ENCODE data around the gene SH3RF1.
A peak's percentile ranks its signal among the peaks of the same experiment; 100 is the strongest.

SH3RF1 gene

GRCh38 chr4:169062897-169063244, 207.9 kb downstream of the SH3RF1 start:
- H3K4me3 ChIP-seq (ENCODE audit: low read depth, low read length) = no peak overlapping the region
- no peak for TF ChIP-seq CTCF (IDR thresholded peaks at IDR 0.05)
- no peaks in the 10 kb centered on the region for H3K27me3 ChIP-seq (ENCODE audit: control insufficient read depth, insufficient read depth, low read length)
- H3K9me3 ChIP-seq (ENCODE audit: control insufficient read depth, low read length) = no peaks in the 10 kb centered on the region
- no peak overlapping the region for H2AFZ ChIP-seq
- no peaks in the 10 kb centered on the region for H3K36me3 ChIP-seq (ENCODE audit: control insufficient read depth, insufficient read depth, low read length)
- H3K4me2 ChIP-seq (ENCODE audit: low read length) = no peak overlapping the region
- H3K9ac ChIP-seq = no peak overlapping the region
- H3K79me2 ChIP-seq = no peaks in the 10 kb centered on the region
- no peak overlapping the region for H3K27ac ChIP-seq
- H3K4me1 ChIP-seq = no peaks in the 10 kb centered on the region

DNA sequence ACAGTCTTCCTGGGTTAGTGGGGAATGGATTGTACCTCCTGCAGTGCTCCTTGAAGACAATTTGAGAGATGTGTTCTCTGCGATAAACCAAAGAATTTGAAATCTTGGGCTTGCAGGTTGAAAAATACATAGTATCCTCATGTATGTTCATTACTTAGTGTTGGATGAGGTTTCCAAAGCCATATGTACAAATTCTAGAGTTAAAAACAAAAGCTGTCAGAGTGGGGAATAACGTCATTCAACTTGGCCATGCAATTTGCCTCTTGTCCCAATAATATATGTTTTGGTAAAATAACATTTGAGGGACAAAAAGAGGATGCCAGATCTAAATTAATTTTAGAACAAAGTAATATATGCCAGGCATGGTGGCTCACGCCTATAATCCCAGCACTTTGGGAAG, 209.4 kb downstream of the SH3RF1 start:
- Histone ChIP-seq H3K36me3 (ENCODE audit: control insufficient read depth, insufficient read depth, low read length) (no peaks in the 10 kb centered on the region), H3K9me3 (ENCODE audit: control insufficient read depth, low read length) (no peaks in the 10 kb centered on the region), H3K27me3 (ENCODE audit: control insufficient read depth, insufficient read depth, low read length) (no peaks in the 10 kb centered on the region), H3K9ac (no peak overlapping the region), H3K79me2 (no peaks in the 10 kb centered on the region), H3K4me2 (ENCODE audit: low read length) (no peak overlapping the region), H3K4me3 (ENCODE audit: low read depth, low read length) (no peak overlapping the region), H2AFZ (no peak overlapping the region), H3K27ac (no peak overlapping the region), H3K4me1 (no peaks in the 10 kb centered on the region)
- no peak for TF ChIP-seq CTCF (IDR thresholded peaks at IDR 0.05)

DNA sequence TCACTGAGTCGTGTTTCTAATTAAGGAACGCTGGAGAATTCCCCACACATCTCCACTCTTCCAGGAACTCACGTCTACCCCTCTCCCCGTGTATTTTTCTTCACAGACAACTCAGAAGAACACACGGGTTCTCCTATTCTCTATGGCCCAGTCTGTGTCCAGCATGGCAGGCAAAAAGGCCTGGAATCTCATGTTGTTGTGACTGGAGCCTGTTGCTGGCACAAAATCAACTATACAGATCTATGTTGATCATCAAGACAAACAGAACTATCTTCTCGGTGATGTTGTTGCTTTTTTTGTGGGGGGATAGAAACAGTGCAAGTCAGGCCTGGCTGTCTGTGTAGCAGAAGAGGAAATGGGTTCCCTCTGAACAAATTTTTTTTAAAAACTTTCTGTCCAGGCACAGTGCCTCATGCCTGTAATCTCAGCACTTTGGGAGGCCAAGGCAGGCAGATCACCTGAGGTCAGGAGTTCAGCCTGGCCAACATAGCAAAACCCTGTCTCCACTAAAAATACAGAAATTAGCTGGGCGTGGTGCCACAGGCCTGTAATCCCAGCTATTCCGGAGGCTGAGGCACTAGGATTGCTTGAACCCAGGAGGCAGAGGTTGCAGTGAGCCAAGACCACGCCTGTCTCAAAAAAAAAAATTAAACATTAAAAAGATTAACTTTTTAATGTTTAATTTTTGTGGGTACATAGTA, 210.2 kb downstream of the SH3RF1 start:
- no peaks in the 10 kb centered on the region for H3K27me3 ChIP-seq (ENCODE audit: control insufficient read depth, insufficient read depth, low read length)
- no peaks in the 10 kb centered on the region for H3K79me2 ChIP-seq
- no peak for TF ChIP-seq CTCF (IDR thresholded peaks at IDR 0.05)
- H3K4me3 ChIP-seq (ENCODE audit: low read depth, low read length) = no peak overlapping the region
- no peak overlapping the region for H3K9ac ChIP-seq
- no peaks in the 10 kb centered on the region for H3K36me3 ChIP-seq (ENCODE audit: control insufficient read depth, insufficient read depth, low read length)
- no peak overlapping the region for H2AFZ ChIP-seq
- H3K4me2 ChIP-seq (ENCODE audit: low read length) = no peak overlapping the region
- peak overlapping the region; percentile 54 for H3K27ac ChIP-seq
- no peaks in the 10 kb centered on the region for H3K9me3 ChIP-seq (ENCODE audit: control insufficient read depth, low read length)
- no peaks in the 10 kb centered on the region for H3K4me1 ChIP-seq

DNA sequence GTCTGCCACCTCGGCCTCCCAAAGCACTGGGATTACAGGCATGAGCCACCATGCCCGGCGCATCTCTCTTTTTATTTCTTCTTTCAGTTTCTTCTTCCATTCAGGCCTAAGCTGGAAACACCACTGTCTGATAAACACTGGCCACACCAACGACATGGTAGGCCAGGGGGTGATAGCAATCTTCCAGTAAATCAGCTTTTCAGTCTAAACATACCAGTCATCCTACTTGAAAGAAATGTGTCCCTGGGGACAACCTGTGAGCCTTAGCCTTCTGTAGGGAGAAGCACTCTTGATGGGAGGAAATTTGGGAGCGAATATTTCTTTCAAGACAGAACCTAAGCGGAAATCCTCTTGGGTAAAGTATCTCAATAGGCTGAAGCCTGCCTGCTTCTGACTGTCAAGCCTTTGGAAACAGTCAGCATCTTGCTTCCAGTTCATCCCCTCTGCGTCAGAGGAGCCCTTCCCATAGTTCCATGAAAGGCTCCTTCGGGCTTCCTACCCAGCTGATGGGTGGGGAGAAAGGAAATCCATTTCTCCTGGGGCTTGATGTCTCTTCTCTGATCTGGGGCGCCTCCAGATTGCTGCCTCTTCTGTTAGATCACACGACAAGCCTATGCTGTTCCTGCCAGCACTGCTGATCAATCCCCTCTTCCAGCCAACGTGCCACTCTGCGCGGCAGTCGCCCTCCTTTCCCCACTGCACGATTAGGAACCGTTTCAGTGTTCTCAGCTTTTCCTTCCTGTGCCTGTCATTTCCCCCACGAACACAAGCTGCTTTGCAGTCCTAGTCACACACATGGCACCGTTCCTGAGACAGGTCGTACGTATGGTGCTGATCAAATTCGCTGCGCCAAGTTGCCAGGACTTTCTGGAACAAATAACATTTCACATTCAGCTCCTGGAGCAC, 211.2 kb downstream of the SH3RF1 start:
- no peaks in the 10 kb centered on the region for H3K4me1 ChIP-seq

More for the DNA sequence above, 211.2 kb downstream of the SH3RF1 start:
- no peaks in the 10 kb centered on the region for H3K36me3 ChIP-seq (ENCODE audit: control insufficient read depth, insufficient read depth, low read length)
- no peaks in the 10 kb centered on the region for H3K9me3 ChIP-seq (ENCODE audit: control insufficient read depth, low read length)
- TF ChIP-seq CTCF (IDR thresholded peaks at IDR 0.05) = no peak
- no peak overlapping the region for H3K4me2 ChIP-seq (ENCODE audit: low read length)
- H3K79me2 ChIP-seq = no peaks in the 10 kb centered on the region
- H3K27me3 ChIP-seq (ENCODE audit: control insufficient read depth, insufficient read depth, low read length) = no peaks in the 10 kb centered on the region
- no peak overlapping the region for H3K9ac ChIP-seq
- no peak overlapping the region for H3K4me3 ChIP-seq (ENCODE audit: low read depth, low read length)
- peak overlapping the region; percentile 63 for H3K27ac ChIP-seq
- no peak overlapping the region for H2AFZ ChIP-seq
